WTC11 (cell line): Measurements from ENCODE around the gene EIF2AK2. TPM values are rescaled to one million over a fixed set of nuclear protein-coding genes. Genes with fewer than 3 reads are reported as not detected.
A peak's percentile ranks its signal among the peaks of the same experiment; 100 is the strongest.

Experiments used
- ATAC-seq: fragments of 200-7000 bp; cut with Tn5 transposase; 2 replicates; pipeline ENCODE4 v1.10.0; 2021; ENCODE audit warnings: mild to moderate bottlenecking, moderate library complexity
- CTCF ChIA-PET: fragments of 300-600 bp; sonication (Branson Sonifier 250); formaldehyde crosslinking; loops from one replicate; lab custom pipeline; 2021; ENCODE audit warnings: antibody characterized with exemption; lab: Charles Lee
- POLR2A ChIA-PET: fragments of 350-600 bp; sonication (Branson Sonifier 250); formaldehyde crosslinking; loops from one replicate; lab custom pipeline; 2021; ENCODE audit warnings: antibody characterized with exemption; lab: Charles Lee
- DNase-seq: peaks from one replicate; pipeline ENCODE4 v3.0.0; 2021; ENCODE audit warnings: low spot score
- H3K27ac Mint-ChIP-seq: 2 replicates; pipeline ENCODE4 v1.8.0; 2021; ENCODE audit warnings: mixed read lengths
- H3K27me3 Mint-ChIP-seq: 2 replicates; pipeline ENCODE4 v1.8.0; 2021; ENCODE audit warnings: low read depth, mild to moderate bottlenecking, moderate library complexity, mixed read lengths
- H3K36me3 Mint-ChIP-seq: 2 replicates; pipeline ENCODE4 v1.8.0; 2021; ENCODE audit warnings: mixed read lengths
- H3K4me1 Mint-ChIP-seq: 2 replicates; pipeline ENCODE4 v1.8.0; 2022; ENCODE audit warnings: mixed read lengths
- H3K4me3 Mint-ChIP-seq: 2 replicates; pipeline ENCODE4 v1.8.0; 2021; ENCODE audit warnings: mild to moderate bottlenecking, moderate library complexity, mixed read lengths
- H3K9me3 Mint-ChIP-seq: 2 replicates; pipeline ENCODE4 v1.8.0; 2021; ENCODE audit warnings: mixed read lengths
- CREM ChIP-seq: sonication (generic); formaldehyde crosslinking; IDR thresholded peaks from 2 replicates; pipeline ENCODE4 v1.8.1; 2022; ENCODE audit warnings: mild to moderate bottlenecking, missing genetic modification reagents, moderate library complexity
- IRF2 ChIP-seq: sonication (generic); formaldehyde crosslinking; IDR thresholded peaks from 2 replicates; pipeline ENCODE4 v1.8.0; 2022; ENCODE audit warnings: low read depth, missing genetic modification reagents, borderline replicate concordance
- JAZF1 ChIP-seq: fragments of 250-450 bp; sonication (Bioruptor Pico); IDR thresholded peaks from 2 replicates; pipeline ENCODE4 v1.9.0; 2021; ENCODE audit warnings: moderate library complexity, mild to moderate bottlenecking, inconsistent platforms
- MYBL2 ChIP-seq: sonication (generic); formaldehyde crosslinking; IDR thresholded peaks from 2 replicates; pipeline ENCODE4 v1.8.1; 2023; ENCODE audit warnings: mild to moderate bottlenecking, moderate library complexity, missing genetic modification reagents
- NR1H2 ChIP-seq: sonication (generic); formaldehyde crosslinking; IDR thresholded peaks from 2 replicates; pipeline ENCODE4 v1.9.0; 2021; ENCODE audit warnings: mild to moderate bottlenecking, moderate library complexity, missing genetic modification reagents
- RELA ChIP-seq: sonication (generic); formaldehyde crosslinking; IDR thresholded peaks from 2 replicates; pipeline ENCODE4 v1.8.1; 2022; ENCODE audit warnings: missing genetic modification reagents, mild to moderate bottlenecking, borderline replicate concordance
- SMAD3 ChIP-seq: sonication (generic); formaldehyde crosslinking; IDR thresholded peaks from 2 replicates; pipeline ENCODE4 v1.8.0; 2022; ENCODE audit warnings: missing genetic modification reagents, mild to moderate bottlenecking, borderline replicate concordance
- ZNF317 ChIP-seq: sonication (generic); formaldehyde crosslinking; IDR thresholded peaks from 2 replicates; pipeline ENCODE4 v1.8.1; 2023; ENCODE audit warnings: low read depth, mild to moderate bottlenecking, moderate library complexity, missing genetic modification reagents, borderline replicate concordance
- ZNF416 ChIP-seq: fragments of 250-450 bp; sonication (Bioruptor Pico); IDR thresholded peaks from 2 replicates; pipeline ENCODE4 v1.9.0; 2021; ENCODE audit warnings: mild to moderate bottlenecking, inconsistent platforms
- ZNF671 ChIP-seq: fragments of 250-450 bp; sonication (Bioruptor Pico); IDR thresholded peaks from 2 replicates; pipeline ENCODE4 v1.8.0; 2021; ENCODE audit warnings: mild to moderate bottlenecking
- total RNA-seq: library from RNA; stranded (reverse); gene quantifications from 3 replicates; pipeline ENCODE4 v1.2.3, GENCODE V29; 2021
- TF ChIP-seq, protein P1 (sequence below): fragments of 250-450 bp; sonication (Bioruptor Pico); IDR thresholded peaks from 2 replicates; pipeline ENCODE4 v1.9.0; 2021; ENCODE audit warnings: mild to moderate bottlenecking, borderline replicate concordance
- TF ChIP-seq, protein P2 (sequence below): sonication (generic); formaldehyde crosslinking; IDR thresholded peaks from 2 replicates; pipeline ENCODE4 v1.8.0; 2022; ENCODE audit warnings: mild to moderate bottlenecking, missing genetic modification reagents
- TF ChIP-seq, protein P3 (sequence below): sonication (generic); formaldehyde crosslinking; IDR thresholded peaks from 2 replicates; pipeline ENCODE4 v1.8.1; 2023; ENCODE audit warnings: mild to moderate bottlenecking, missing genetic modification reagents, moderate library complexity
- TF ChIP-seq, protein P4 (sequence below): sonication (generic); formaldehyde crosslinking; IDR thresholded peaks from 2 replicates; pipeline ENCODE4 v1.8.1; 2023; ENCODE audit warnings: mild to moderate bottlenecking, missing genetic modification reagents
- TF ChIP-seq, protein P5 (sequence below): sonication (generic); formaldehyde crosslinking; IDR thresholded peaks from 2 replicates; pipeline ENCODE4 v1.8.1; 2022; ENCODE audit warnings: mild to moderate bottlenecking, missing genetic modification reagents, moderate library complexity, borderline replicate concordance
- TF ChIP-seq, protein P6 (sequence below): sonication (generic); formaldehyde crosslinking; IDR thresholded peaks from 2 replicates; pipeline ENCODE4 v1.8.1; 2022; ENCODE audit warnings: missing genetic modification reagents, borderline replicate concordance

The EIF2AK2 gene
- total RNA-seq, 1 experiment from 2014 or later, result 34.2 TPM

DNA sequence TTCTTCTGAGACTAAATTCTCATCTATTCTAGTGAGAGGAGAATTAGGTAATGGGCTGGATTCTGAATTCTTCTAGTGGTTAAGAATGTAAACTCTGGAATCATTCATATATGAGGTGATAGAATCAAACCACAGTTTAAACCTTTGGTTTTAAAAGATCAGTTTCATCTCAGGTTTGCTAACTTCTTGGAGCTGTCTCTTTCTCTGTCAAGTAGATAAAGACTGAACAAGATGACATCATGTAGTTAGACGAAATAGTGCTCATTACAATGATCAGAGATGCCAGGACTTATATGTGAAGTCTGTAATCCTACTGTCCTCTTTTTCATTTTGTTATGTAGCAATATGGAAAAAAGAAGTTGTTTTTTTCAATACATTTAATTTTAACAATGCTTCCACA, 44.4 kb upstream of the EIF2AK2 start (continued):
- TF ChIP-seq, protein P1, sequence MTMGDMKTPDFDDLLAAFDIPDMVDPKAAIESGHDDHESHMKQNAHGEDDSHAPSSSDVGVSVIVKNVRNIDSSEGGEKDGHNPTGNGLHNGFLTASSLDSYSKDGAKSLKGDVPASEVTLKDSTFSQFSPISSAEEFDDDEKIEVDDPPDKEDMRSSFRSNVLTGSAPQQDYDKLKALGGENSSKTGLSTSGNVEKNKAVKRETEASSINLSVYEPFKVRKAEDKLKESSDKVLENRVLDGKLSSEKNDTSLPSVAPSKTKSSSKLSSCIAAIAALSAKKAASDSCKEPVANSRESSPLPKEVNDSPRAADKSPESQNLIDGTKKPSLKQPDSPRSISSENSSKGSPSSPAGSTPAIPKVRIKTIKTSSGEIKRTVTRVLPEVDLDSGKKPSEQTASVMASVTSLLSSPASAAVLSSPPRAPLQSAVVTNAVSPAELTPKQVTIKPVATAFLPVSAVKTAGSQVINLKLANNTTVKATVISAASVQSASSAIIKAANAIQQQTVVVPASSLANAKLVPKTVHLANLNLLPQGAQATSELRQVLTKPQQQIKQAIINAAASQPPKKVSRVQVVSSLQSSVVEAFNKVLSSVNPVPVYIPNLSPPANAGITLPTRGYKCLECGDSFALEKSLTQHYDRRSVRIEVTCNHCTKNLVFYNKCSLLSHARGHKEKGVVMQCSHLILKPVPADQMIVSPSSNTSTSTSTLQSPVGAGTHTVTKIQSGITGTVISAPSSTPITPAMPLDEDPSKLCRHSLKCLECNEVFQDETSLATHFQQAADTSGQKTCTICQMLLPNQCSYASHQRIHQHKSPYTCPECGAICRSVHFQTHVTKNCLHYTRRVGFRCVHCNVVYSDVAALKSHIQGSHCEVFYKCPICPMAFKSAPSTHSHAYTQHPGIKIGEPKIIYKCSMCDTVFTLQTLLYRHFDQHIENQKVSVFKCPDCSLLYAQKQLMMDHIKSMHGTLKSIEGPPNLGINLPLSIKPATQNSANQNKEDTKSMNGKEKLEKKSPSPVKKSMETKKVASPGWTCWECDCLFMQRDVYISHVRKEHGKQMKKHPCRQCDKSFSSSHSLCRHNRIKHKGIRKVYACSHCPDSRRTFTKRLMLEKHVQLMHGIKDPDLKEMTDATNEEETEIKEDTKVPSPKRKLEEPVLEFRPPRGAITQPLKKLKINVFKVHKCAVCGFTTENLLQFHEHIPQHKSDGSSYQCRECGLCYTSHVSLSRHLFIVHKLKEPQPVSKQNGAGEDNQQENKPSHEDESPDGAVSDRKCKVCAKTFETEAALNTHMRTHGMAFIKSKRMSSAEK, result no peak
- no peak for TF ChIP-seq ZNF416 (CRISPR knock-in tag)
- TF ChIP-seq SMAD3 (CRISPR knock-in tag), result no peak
- TF ChIP-seq ZNF317 (CRISPR knock-in tag), result no peak
- TF ChIP-seq CREM (CRISPR knock-in tag), result no peak
- TF ChIP-seq ZNF671 (CRISPR knock-in tag), result no peak
- TF ChIP-seq, protein P2, sequence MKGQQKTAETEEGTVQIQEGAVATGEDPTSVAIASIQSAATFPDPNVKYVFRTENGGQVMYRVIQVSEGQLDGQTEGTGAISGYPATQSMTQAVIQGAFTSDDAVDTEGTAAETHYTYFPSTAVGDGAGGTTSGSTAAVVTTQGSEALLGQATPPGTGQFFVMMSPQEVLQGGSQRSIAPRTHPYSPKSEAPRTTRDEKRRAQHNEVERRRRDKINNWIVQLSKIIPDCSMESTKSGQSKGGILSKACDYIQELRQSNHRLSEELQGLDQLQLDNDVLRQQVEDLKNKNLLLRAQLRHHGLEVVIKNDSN (CRISPR knock-in tag), result no peak
- TF ChIP-seq, protein P3, sequence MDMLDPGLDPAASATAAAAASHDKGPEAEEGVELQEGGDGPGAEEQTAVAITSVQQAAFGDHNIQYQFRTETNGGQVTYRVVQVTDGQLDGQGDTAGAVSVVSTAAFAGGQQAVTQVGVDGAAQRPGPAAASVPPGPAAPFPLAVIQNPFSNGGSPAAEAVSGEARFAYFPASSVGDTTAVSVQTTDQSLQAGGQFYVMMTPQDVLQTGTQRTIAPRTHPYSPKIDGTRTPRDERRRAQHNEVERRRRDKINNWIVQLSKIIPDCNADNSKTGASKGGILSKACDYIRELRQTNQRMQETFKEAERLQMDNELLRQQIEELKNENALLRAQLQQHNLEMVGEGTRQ (CRISPR knock-in tag), result no peak
- TF ChIP-seq NR1H2 (CRISPR knock-in tag), result no peak

DNA sequence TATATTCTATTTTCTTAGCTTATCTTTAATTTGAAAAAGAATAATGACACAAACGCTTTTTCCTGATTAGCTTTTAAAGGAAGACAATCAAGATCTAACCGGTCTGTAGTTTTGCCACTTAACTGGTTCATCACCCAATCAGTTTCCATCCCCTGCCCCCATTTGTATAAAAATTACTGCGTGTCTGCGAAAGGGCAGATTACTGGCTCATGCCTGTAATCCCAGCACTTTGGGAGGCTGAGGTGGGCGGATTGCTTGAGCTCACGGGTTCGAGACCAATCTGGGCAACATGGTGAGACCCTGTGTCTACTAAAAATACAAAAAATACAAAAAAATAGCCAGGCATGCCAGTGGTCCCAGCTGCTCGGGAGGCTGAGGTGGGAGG, 41.9 kb upstream of the EIF2AK2 start:
- TF ChIP-seq, protein P4, sequence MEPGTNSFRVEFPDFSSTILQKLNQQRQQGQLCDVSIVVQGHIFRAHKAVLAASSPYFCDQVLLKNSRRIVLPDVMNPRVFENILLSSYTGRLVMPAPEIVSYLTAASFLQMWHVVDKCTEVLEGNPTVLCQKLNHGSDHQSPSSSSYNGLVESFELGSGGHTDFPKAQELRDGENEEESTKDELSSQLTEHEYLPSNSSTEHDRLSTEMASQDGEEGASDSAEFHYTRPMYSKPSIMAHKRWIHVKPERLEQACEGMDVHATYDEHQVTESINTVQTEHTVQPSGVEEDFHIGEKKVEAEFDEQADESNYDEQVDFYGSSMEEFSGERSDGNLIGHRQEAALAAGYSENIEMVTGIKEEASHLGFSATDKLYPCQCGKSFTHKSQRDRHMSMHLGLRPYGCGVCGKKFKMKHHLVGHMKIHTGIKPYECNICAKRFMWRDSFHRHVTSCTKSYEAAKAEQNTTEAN (CRISPR knock-in tag), result no peak
- TF ChIP-seq, protein P2 (CRISPR knock-in tag), result no peak
- TF ChIP-seq, protein P5, sequence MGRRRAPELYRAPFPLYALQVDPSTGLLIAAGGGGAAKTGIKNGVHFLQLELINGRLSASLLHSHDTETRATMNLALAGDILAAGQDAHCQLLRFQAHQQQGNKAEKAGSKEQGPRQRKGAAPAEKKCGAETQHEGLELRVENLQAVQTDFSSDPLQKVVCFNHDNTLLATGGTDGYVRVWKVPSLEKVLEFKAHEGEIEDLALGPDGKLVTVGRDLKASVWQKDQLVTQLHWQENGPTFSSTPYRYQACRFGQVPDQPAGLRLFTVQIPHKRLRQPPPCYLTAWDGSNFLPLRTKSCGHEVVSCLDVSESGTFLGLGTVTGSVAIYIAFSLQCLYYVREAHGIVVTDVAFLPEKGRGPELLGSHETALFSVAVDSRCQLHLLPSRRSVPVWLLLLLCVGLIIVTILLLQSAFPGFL, result no peak
- TF ChIP-seq MYBL2 (CRISPR knock-in tag) (no peak), IRF2 (CRISPR knock-in tag) (no peak), RELA (CRISPR knock-in tag) (no peak), JAZF1 (no peak)
- TF ChIP-seq, protein P6, sequence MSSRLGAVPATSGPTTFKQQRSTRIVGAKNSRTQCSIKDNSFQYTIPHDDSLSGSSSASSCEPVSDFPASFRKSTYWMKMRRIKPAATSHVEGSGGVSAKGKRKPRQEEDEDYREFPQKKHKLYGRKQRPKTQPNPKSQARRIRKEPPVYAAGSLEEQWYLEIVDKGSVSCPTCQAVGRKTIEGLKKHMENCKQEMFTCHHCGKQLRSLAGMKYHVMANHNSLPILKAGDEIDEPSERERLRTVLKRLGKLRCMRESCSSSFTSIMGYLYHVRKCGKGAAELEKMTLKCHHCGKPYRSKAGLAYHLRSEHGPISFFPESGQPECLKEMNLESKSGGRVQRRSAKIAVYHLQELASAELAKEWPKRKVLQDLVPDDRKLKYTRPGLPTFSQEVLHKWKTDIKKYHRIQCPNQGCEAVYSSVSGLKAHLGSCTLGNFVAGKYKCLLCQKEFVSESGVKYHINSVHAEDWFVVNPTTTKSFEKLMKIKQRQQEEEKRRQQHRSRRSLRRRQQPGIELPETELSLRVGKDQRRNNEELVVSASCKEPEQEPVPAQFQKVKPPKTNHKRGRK (CRISPR knock-in tag), result no peak
- ChIA-PET POLR2A (no interaction called here), CTCF (interaction anchor here (0.9 to 1.9 kb wide), 4 partner anchors 9 to 31 kb away, joined by 3 to 4 read pairs (median 4); no protein-coding TSS in a partner anchor)
- Mint-ChIP-seq H3K4me3 (peak overlapping the region; percentile 95), H3K9me3 (peaks cover 7% of the 10 kb centered on the region), H3K4me1 (peaks cover 49% of the 10 kb centered on the region), H3K36me3 (peaks cover 55% of the 10 kb centered on the region), H3K27me3 (peaks cover 2% of the 10 kb centered on the region; the same call in 1 of the 2 replicates), H3K27ac (peak overlapping the region; percentile 98)
- DNase-seq (no peak), ATAC-seq (no peak)
